GM18526 (cell line): ENCODE data around the gene GMEB2.

Source experiments
- POLR2A ChIP-seq: IDR thresholded peaks from 3 replicates; pipeline ENCODE4 v1.6.1; 2011; ENCODE audit not compliant: insufficient read length; ENCODE audit errors: extremely low read depth

GMEB2 gene

DNA sequence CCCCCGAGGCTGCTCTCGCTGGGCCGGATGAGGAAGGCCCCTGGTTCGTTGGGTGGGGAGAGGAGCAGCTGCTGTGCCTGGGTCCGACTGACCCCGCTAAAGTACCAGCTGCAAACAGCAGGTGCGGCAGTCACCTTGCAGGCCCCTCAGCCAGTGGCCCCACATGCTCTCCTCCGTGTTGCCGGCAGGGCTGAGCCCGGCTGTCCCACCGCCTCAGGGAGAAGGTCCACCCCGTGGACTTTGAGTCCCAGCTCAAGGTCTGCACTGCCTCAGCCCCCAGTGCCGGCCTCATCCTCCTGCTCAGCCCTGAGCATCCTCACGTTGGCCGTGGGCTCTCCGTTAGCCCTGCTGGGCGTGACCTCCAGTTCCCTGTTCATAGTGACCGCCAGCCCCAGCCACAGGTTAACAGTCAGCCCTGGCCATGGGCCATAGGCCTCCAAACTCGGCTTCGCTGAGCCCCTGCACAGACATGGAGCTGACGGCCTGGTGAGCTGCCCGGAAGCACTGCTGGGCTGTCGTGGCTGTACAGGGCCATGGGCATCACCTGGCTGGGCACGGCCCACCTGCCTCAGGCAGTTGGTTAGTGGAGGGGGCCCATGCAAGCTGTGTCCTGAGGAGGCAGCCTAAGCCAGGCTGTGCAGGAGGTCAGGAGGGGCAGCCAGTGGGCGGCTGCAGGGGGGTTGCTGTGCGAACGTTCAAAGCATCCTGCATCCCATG lies 82.5 kb downstream of the GMEB2 start:
- TF ChIP-seq POLR2A: no peak

DNA sequence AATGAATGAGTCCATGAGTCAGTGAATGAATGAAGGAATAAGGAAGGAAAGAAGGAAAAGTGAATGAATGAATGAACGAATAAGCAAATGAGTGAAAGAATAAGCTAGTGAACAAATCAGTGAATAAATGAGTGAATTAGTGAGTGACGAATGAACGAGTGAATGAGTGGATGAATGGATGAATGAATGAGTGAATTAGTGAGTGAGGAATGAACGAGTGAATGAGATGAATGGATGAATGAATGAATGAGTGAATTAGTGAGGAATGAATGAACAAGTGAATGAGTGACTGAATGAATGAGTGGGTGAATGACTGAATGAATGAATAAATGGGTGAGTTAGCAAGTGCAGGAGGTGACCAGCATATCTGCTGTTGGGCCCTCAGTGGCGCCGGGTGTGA lies 83.2 kb downstream of the GMEB2 start:
- no peak for TF ChIP-seq POLR2A

DNA sequence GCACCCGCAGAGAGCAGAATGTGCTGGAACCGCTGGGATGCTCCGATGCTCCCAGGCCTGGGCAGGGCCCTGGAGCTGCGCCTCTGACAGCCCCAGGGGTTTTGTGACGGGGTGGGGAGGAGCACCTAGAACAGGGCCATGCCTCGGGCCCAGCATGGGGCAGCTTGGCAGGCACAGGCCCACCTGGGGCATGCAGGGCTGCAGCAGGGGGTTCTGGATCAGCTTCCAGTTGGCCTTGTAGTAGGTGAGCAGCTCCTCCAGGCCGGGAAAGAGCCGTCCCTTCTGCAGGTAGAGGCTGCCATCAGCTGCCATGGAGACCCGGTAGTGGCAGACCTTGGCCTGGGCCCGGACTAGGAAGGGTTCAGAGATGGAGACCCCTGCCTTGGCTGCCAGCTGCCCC lies 83.8 kb downstream of the GMEB2 start:
- no peak for TF ChIP-seq POLR2A

GRCh38 chr20:63542696-63543095 lies 84.2 kb downstream of the GMEB2 start:
- TF ChIP-seq POLR2A: no peak

GRCh38 chr20:63542031-63542559 lies 84.8 kb downstream of the GMEB2 start:
- no peak for TF ChIP-seq POLR2A

DNA sequence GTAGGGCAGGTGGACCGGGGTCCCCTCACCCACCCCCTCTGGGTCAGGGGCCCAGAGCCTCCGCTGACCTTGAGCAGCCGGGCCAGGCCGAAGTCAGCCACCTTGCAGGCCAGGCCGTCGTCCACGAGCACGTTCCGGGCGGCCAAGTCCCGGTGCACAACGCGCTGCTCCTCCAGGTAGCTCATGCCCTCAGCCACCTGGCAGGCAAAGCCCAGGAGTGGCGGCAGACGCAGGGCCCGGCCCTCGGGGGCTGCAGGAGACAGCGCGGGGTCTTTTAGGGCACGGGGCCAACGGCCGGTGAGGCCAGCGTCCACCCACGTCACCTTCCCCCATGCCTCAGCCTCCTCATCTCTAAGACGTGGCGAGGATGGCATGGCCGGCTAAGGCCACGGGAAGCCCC lies 85.5 kb downstream of the GMEB2 start:
- no peak for TF ChIP-seq POLR2A

DNA sequence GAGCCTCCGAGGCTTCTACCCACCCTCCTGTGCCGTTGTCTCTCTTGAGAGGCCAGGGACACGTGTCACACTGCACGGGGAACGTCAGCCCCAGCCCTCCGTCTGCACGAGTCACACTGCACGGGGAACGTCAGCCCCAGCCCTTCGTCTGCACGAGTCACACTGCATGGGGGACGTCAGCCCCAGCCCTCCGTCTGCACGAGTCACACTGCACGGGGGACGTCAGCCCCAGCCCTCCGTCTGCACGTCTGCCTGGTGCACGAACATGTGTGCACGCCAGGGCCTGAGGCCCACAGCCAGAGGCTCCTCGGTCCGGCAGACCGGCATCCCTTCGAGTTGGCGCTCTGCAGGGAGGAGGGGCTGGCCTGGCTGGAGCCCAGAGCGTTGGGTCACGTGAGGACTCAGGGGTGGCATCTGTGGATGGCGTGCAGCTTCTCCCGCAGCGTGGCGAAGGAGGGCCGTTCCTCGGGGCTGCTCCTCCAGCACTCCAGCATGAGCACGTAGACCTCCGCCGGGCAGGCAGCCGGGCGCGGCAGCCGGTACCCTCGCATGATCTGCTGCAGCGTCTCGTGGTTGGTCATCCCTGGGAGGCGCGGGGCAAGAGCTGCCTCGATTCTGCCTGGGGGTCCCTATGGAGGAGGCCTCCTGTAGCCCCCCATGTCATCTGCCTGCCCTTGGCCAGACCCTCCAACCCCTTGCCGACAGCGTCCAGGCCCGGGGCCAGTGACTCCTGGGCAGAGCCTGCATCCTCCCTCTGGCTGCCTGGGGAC lies 86.3 kb downstream of the GMEB2 start:
- TF ChIP-seq POLR2A: no peak

- no peak for TF ChIP-seq POLR2A
Observed at GRCh38 chr20:63539441-63540370, 87.2 kb downstream of the GMEB2 start.

DNA sequence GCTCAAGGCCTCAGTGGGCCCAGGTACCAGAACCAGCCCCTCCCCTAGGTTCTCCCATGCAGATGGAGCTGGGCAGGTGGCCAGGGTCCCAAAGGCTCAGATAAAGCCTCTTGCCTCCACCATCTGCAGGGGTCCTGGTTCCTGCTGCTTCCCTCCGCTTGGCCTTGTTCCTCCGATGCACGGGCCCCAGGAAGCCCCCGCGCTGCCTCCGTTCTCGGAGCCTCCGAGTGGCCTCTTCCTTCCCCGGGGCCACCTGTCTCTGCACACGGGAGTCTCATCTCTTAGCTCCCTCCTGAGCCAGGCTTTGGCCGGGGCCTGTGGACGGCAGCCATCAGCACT lies 87.8 kb downstream of the GMEB2 start:
- no peak for TF ChIP-seq POLR2A

GRCh38 chr20:63538204-63539091 lies 88.5 kb downstream of the GMEB2 start:
- TF ChIP-seq POLR2A: no peak
